Activated naive CD4-positive, alpha-beta T cell treated with anti-CD3 and anti-CD28 coated beads, Interleukin-2, amount 50 U/mL, for 16 hours (primary cell): ENCODE results near the gene LSG1.
"Not testable (repeated sequence)": the region's sequence is repeated elsewhere in the genome, so short reads cannot be mapped to it uniquely, and the experiment has no call there.

Experiments used
- DNase-seq: peaks from one replicate; pipeline ENCODE4 v3.0.0-alpha.2; 2020

LSG1 gene

GRCh38 chr3:194617143-194617671, 54.8 kb downstream of the LSG1 start:
- DNase-seq, result no peak

GRCh38 chr3:194615226-194615625, 56.8 kb downstream of the LSG1 start:
- no peak for DNase-seq

- no peak for DNase-seq
Observed at GRCh38 chr3:194612221-194612620, 59.8 kb downstream of the LSG1 start.

DNA sequence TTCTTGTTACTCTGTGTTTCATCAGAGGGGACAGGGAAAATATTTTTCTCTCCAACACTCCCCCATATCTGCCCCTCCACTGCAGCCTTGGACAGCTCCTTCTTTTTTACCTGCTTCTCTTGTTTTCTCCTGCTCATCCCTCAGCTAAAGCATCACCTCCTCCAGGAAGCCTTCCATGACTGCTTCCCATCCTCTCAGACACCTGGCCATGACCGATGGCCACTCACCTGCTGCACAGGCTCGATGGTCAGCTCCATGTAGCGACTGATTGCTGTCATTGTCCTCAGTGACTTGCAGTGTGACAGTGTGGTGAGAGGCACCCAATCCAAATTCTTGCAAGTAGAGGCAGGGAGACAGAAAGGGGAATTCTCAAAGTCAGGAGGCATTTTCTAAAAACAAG, 61.3 kb downstream of the LSG1 start:
- DNase-seq, result no peak

- DNase-seq, result no peak
Observed at GRCh38 chr3:194609601-194610000, 62.4 kb downstream of the LSG1 start.

- no peak for DNase-seq
Observed at GRCh38 chr3:194608981-194609380, 63.0 kb downstream of the LSG1 start.

DNA sequence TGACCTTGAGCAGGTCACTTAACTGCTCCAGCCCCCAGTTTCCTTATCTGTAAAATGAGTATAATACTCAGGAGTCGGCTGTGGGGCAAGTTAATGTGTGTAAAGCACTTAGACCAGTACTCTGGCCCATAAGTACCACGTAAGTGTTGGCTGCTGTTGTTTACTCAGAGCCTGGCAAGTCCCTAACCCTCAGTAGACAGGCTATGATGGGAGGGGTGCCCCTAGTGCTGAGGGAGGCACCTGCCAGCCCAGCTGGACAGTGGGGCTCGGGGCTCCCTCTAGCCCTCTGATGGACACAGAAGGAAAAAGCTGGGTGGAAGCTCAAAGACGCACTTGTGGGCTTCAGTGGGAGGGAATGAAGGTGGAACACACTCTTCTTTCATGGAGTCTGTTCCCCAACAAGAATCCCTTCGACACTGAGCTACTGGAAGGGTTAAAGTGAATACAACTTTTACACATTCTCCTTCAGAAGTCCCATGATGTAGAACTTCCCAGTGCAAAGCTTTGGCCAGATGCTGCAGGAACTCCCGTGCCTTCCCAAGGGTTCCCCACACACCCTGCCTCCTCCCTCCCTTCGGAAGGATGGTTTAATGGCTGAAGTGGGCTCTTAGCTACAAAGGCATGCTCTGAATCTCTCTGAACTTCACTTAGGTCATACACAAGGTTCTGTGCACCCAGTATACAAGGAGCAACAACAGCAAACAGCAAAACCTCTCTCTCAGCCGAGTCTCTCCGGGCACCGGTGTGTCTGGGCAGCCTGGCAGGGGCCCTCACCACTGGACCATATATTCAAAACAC, 64.2 kb downstream of the LSG1 start:
- DNase-seq, result no peak

GRCh38 chr3:194606941-194607340, 65.0 kb downstream of the LSG1 start:
- DNase-seq, result no peak

DNA sequence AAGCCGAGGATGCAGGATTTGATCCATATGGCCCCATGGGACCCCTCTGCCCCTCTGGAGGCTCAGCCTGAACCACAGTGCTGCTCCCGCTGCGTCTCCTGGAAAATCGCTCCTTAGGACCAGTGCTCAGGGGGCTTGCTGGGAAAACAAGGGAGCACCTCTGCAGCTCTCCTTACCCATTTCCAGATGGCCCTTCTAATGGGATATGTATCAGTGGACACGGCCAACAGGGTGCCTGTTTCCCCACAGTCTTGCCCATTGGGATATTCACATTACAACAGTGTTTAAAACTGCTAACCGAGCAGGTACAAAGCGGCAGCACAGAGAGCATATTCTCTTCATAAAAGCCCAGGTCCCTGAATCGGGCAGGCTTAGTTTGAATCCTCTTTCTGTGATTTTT, 65.8 kb downstream of the LSG1 start:
- DNase-seq, result no peak

DNA sequence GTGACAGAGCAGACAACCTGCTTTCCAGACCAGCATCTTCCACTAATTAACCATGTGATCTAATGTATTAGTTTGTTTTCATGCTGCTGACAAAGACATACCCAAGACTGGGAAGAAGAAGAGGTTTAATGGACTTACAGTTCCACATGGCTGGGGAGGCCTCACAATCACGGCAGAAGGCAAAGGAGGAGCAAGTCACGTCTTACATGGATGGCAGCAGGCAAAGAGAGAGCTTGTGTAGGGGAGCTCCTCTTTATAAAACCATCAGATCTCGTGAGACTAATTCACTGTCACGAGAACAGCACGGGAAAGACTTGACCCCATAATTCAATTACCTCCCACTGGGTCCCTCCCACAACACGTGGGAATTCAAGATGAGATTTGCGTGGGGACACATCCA, 66.7 kb downstream of the LSG1 start:
- DNase-seq, result not testable (repeated sequence)

DNA sequence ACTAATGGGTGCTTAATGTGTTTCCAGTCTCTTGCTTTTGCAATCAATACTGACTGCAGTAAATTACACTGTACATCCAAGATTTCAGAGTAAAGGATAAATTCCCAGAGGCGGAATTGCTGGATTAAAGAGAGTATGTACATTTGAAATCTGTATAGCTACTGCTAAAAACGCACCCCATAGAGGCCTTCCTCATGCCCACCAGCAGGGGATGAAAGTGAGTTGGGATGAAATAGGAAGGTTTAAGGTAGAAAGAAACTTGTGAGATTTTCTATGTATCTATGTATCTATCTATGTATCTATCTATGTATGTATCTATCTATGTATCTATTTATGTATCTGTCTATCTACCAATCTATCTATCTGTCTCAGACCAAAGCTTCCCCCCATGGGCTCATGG, 67.2 kb downstream of the LSG1 start:
- DNase-seq, result no peak

DNA sequence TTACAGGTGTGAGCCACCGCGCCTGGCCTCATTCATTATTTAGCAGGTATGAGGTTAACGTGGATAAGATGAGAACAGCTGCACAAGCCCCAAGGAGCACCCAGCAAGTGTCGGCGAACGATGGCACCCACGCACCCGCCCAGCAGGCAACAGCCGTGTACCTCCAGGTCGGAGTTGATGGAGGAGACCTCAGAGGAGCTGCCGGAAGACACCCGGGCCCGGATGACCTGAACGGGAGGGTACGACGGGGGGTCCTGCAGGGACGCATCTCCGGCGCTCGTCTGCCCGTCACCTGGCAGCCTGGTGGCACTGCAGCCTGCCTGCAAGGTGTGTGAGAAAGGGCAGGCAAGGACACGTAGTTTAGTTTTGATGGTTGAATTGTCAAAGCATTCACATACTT, 67.9 kb downstream of the LSG1 start:
- DNase-seq, result no peak

GRCh38 chr3:194602669-194603171, 69.3 kb downstream of the LSG1 start:
- DNase-seq, result no peak

GRCh38 chr3:194598771-194599557, 73.0 kb downstream of the LSG1 start:
- DNase-seq, result no peak

GRCh38 chr3:194596906-194597305, 75.1 kb downstream of the LSG1 start:
- no peak for DNase-seq

GRCh38 chr3:194592798-194593752, 78.9 kb downstream of the LSG1 start:
- no peak for DNase-seq
